HEK293 (cell line): Measurements from ENCODE around the gene NCOR1.

Experiments
- HOXD13 ChIP-seq: sonication (generic); formaldehyde crosslinking; IDR thresholded peaks from 2 replicates; pipeline ENCODE4 v1.8.0; 2022; ENCODE audit warnings: missing genetic modification reagents, borderline replicate concordance
- ZNF654 ChIP-seq: fragments of 450-650 bp; formaldehyde crosslinking; IDR thresholded peaks from 2 replicates; pipeline ENCODE4 v1.5.1; 2016; ENCODE audit warnings: low read depth, missing biosample characterization, missing genetic modification characterization
- TF ChIP-seq, protein P1 (sequence below): fragments of 450-650 bp; formaldehyde crosslinking; IDR thresholded peaks from 2 replicates; pipeline ENCODE4 v1.5.1; 2016; ENCODE audit warnings: missing biosample characterization, missing genetic modification characterization
- TF ChIP-seq, protein P2 (sequence below): fragments of 450-650 bp; formaldehyde crosslinking; IDR thresholded peaks from 2 replicates; pipeline ENCODE4 v1.5.1; 2016; ENCODE audit warnings: missing biosample characterization, missing genetic modification characterization

DNA sequence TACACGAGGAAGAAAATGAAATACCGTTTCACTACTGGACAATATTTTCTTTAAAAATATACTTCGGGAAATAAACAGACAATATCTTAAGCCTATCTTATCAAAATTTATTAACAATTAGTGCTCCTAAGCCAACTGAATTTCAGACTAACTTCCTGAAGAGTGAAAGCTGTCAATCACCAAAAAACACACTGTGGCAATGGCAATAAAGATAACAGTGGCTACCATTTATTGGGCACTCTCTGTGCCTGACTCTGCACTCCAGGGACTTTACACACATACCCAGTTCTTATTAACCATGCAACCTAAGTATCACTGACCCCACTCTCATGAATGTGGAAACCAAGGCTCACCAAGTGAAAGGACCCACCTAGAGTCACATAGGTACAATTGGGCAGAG, 83.7 kb downstream of the NCOR1 start:
- TF ChIP-seq, protein P1, sequence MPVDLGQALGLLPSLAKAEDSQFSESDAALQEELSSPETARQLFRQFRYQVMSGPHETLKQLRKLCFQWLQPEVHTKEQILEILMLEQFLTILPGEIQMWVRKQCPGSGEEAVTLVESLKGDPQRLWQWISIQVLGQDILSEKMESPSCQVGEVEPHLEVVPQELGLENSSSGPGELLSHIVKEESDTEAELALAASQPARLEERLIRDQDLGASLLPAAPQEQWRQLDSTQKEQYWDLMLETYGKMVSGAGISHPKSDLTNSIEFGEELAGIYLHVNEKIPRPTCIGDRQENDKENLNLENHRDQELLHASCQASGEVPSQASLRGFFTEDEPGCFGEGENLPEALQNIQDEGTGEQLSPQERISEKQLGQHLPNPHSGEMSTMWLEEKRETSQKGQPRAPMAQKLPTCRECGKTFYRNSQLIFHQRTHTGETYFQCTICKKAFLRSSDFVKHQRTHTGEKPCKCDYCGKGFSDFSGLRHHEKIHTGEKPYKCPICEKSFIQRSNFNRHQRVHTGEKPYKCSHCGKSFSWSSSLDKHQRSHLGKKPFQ (tag by site-specific recombination) = no peak
- TF ChIP-seq, protein P2, sequence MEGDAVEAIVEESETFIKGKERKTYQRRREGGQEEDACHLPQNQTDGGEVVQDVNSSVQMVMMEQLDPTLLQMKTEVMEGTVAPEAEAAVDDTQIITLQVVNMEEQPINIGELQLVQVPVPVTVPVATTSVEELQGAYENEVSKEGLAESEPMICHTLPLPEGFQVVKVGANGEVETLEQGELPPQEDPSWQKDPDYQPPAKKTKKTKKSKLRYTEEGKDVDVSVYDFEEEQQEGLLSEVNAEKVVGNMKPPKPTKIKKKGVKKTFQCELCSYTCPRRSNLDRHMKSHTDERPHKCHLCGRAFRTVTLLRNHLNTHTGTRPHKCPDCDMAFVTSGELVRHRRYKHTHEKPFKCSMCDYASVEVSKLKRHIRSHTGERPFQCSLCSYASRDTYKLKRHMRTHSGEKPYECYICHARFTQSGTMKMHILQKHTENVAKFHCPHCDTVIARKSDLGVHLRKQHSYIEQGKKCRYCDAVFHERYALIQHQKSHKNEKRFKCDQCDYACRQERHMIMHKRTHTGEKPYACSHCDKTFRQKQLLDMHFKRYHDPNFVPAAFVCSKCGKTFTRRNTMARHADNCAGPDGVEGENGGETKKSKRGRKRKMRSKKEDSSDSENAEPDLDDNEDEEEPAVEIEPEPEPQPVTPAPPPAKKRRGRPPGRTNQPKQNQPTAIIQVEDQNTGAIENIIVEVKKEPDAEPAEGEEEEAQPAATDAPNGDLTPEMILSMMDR (tag by site-specific recombination) = no peak
- TF ChIP-seq ZNF654 = no peak
- no peak for TF ChIP-seq HOXD13 (CRISPR knock-in tag)
